ENCODE measurements around the gene HHIPL1. TPM values are rescaled to one million over a fixed set of nuclear protein-coding genes. Genes with fewer than 3 reads are reported as not detected.

The HHIPL1 gene
- total and polyA plus RNA-seq, 2 donors (not counting 3 experiments of a cell fraction or from before 2014, with no cell fraction given) = 1.3 to 2.1 TPM

GRCh38 chr14:99676657-99677056, 31.7 kb downstream of the HHIPL1 start:
- no peaks in the 10 kb centered on the region for H4K20me1 ChIP-seq (replicated peaks; ENCODE audit: control insufficient read depth, extremely low read depth, insufficient read depth, low read length)
- no peak overlapping the region for H3K4me3 ChIP-seq (replicated peaks in 1 of 3; ENCODE audit: insufficient read depth in 1 of 3, low read depth in 1 of 3, low read length in 3 of 3)
- BruUV-seq (replicated peaks) = no TSS peak
- no peak overlapping the region for H3K27ac ChIP-seq (ENCODE audit: insufficient read depth, low read depth, low read length)
- H3K9ac ChIP-seq (replicated peaks; ENCODE audit: extremely low read depth, insufficient read depth, low read length) = no peak overlapping the region
- TF ChIP-seq POLR2A (IDR thresholded peaks at IDR 0.05; ENCODE audit: low read depth, low read length) = no peak
- TF ChIP-seq EZH2 (IDR thresholded peaks at IDR 0.05; ENCODE audit: borderline replicate concordance, low read depth, low read length, severe bottlenecking) = no peak
- no peak for TF ChIP-seq CTCF (IDR thresholded peaks at IDR 0.05; ENCODE audit: extremely low read depth in 1 of 2, insufficient read depth in 1 of 2, low read depth in 1 of 2, low read length in 2 of 2)
- TF ChIP-seq MYC (IDR thresholded peaks at IDR 0.05; ENCODE audit: low read depth, low read length) = no peak
- no peak for TF ChIP-seq POLR2AphosphoS5 (IDR thresholded peaks at IDR 0.05; ENCODE audit: insufficient read depth, low read depth, low read length)
- TF ChIP-seq FOS (IDR thresholded peaks at IDR 0.05; ENCODE audit: borderline replicate concordance, insufficient read depth, low read length) = no peak
- TF ChIP-seq JUN (IDR thresholded peaks at IDR 0.05; ENCODE audit: borderline replicate concordance, insufficient read depth, insufficient read length, low read depth) = no peak
- TF ChIP-seq MAX (IDR thresholded peaks at IDR 0.05; ENCODE audit: insufficient read depth, insufficient read length) = no peak
- TF ChIP-seq GATA2 (IDR thresholded peaks at IDR 0.05; ENCODE audit: insufficient read depth, insufficient read length, low read depth, low read length) = no peak
- no peak overlapping the region for H2AFZ ChIP-seq (ENCODE audit: low read depth, low read length)
- ChIA-PET POLR2A (no interaction called here), CTCF (interaction anchor here (1.0 to 1.7 kb wide), 3 partner anchors 10 to 223 kb away, joined by 3 to 7 read pairs (median 3); no protein-coding TSS in a partner anchor)
- H3K36me3 ChIP-seq (ENCODE audit: control insufficient read depth in 2 of 2, extremely low read depth in 1 of 2, insufficient read depth in 2 of 2, low read length in 2 of 2) = no peaks in the 10 kb centered on the region
- intact Hi-C loops (cut with micrococcal nuclease) = no loop called here
- H3K9me1 ChIP-seq (replicated peaks; ENCODE audit: control insufficient read depth, extremely low read depth, insufficient read depth, low read length) = no peaks in the 10 kb centered on the region
- FAIRE-seq = no peak
- peaks cover 10 to 15% of the 10 kb centered on the region in 2 experiments for H3K27me3 ChIP-seq (ENCODE audit: control insufficient read depth in 2 of 2, insufficient read depth in 2 of 2, low read length in 2 of 2)
- H3K4me1 ChIP-seq (ENCODE audit: control insufficient read depth, extremely low read depth, insufficient read depth, low read length) = no peaks in the 10 kb centered on the region
- no peak for DNase-seq (ENCODE audit: low read depth, low spot score)
- dilution Hi-C loops (cut with MboI; ENCODE audit: extremely low pct_ligation_motif_present, low sequenced_read_pairs) = no loop called here
- no peaks in the 10 kb centered on the region for H3K9me3 ChIP-seq (replicated peaks; ENCODE audit: control insufficient read depth, insufficient read depth, low read length)
- H3K4me2 ChIP-seq (ENCODE audit: insufficient read depth, low read length) = no peak overlapping the region
- H3K79me2 ChIP-seq (ENCODE audit: control insufficient read depth, insufficient read depth, low read length) = no peaks in the 10 kb centered on the region

Measured in endothelial cell of umbilical vein (primary cell).